ENCODE measurements around the gene HHAT. TPM values are rescaled to one million over a fixed set of nuclear protein-coding genes. Genes with fewer than 3 reads are reported as not detected.

The HHAT gene
- total RNA-seq, 4 donors from 2014 or later, result 2.4 to 6.0 (median 4.4) TPM

DNA sequence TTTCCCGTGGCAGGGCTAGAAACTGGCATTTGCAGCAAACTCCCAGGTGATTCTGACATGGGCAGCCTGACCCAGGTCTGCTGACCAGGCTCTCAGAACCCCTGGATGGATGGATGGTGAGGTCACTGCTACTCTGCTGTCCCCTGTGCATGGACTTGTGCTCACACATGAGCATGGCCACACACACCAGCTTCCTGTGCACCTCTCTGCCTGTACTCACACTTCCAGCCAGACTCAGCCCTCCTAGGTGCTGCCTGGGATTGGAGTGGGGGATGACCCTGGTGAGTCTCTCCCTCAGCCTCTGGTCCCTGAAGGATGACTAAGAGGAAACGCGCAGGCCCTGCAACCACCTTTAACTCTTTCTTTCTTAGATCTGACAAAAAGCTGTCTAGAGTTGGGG is 361.1 kb downstream of the HHAT start:
- no peak for TF ChIP-seq CTCF (IDR thresholded peaks at IDR 0.05; ENCODE audit: low read depth)

DNA sequence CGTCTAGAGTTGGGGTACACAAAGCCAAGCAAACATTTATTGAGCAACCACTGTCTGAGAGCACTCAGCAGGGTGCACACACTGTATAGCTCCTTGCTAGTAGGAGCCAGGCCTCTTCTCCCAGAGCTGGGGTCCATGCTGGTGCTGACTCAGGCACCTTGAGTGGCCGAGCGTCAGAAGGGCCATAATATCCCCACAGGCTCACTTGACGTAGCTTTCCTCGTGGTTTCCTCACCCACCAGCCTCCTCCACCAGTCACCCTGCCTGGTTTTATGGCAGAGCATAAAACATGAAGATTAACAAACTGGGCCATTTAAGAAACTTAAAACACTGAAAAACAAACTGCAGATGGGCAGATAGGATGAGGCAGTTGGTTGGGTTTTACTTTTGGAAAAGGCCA is 361.5 kb downstream of the HHAT start:
- no peak for TF ChIP-seq CTCF (IDR thresholded peaks at IDR 0.05; ENCODE audit: low read depth)

DNA sequence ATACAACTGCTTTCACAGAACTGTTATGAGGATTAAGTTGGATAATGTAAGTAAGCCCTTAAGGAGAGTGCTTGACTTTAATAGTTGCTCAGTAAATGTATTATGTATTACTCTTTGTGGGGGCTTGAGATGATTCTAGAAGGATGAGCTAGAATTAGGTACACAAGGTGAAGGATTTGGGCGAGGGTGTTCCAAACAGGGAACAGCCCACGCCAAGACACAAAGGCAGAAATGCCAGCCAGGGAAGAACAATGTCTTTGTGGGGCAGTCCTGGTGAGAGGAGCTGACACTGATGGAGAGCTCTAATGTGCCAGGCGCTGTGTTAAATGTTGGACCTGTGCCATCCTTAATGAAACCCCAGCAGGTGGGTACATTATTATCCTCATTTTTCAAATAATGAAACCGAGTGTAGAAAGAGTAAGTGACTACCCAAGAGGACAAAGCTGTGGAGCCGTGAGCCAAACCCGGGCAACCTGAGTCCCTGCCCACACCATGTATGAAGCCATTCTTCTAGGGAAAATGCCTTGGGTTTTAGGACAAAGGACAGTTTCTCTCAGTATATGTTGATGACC is 362.4 kb downstream of the HHAT start:
- no peak for TF ChIP-seq CTCF (IDR thresholded peaks at IDR 0.05; ENCODE audit: low read depth)

GRCh38 chr1:210692796-210693195 is 364.1 kb downstream of the HHAT start:
- no peak for TF ChIP-seq CTCF (IDR thresholded peaks at IDR 0.05; ENCODE audit: low read depth)

- no peak for TF ChIP-seq CTCF (IDR thresholded peaks at IDR 0.05; ENCODE audit: low read depth)
These were observed 366.3 kb downstream of the HHAT start for GRCh38 chr1:210695026-210695425.

DNA sequence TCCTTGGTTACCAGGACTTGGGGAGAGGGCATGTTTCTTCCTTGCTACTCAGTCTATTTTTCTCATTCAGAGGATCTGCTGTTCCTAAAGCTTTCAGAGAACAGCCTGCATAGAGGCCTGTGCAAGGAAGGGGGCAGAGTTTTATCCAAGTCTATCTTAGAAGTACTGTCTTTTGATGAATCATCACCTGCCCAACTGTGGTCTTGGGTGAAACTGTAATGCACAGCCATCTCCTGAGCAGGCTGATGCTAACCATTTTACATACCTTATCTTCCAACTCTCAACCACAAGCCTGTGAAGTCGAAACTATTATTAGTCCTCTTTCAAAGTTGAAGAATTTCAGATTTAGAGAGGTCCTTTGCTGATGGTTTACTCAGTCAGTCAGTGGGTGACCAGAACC is 368.0 kb downstream of the HHAT start:
- TF ChIP-seq CTCF (IDR thresholded peaks at IDR 0.05; ENCODE audit: low read depth), result no peak

DNA sequence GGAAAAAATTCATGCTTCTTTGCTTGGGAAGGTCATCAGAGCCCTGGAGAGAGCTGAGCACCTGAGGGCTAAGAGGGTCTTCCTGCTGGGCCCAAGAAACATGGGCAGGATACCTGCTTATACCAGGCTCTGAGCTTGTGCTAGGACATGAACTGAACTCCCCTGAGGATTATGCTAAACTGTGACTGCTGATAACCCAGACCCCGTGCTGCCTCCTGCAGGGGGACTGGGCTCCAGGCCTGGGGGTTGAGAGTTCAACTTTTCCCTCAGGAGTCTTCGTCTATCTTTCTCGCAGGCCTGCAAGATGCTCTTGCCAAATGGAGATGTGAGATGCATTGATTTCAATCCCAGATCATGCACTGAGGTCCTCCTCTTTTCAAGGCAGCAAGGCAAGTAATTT is 368.5 kb downstream of the HHAT start:
- no peak for TF ChIP-seq CTCF (IDR thresholded peaks at IDR 0.05; ENCODE audit: low read depth)

All from subcutaneous adipose tissue (tissue), 4 donors.